HS-5 (cell line): ENCODE data around the gene CPS1.

Experiments
- DNase-seq: peaks from one replicate; pipeline ENCODE4 v3.0.0-alpha.2; 2012; ENCODE audit warnings: low read depth

CPS1 gene

DNA sequence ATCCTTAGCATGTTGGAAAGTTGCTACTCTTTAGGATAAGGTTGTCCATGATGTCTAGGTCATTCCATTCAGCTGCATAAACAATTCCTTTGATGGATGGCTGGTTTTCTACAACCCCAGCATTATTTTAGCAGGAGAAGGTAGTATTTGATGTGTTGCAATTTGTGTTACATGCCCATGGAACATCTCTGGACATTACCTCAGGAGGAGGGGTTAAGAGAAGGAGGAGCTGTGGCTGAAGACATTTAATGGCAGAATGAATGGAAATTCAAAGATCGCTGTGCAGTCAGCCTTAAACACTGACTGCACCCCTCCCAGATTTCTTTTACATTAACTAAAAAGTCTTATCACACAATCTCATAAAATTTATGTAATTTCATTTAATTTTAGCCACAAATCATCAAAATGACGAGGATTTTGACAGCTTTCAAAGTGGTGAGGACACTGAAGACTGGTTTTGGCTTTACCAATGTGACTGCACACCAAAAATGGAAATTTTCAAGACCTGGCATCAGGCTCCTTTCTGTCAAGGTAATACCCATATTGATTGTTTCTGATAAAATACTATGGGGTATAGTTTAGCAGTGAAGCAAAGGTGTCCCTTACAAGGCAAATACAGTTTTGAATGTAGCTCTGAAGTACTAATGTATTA, at the start of gene CPS1:
TSS of gene CPS1 (plus strand) at position 271 of the 652 bp plus-strand sequence. CDS start at position 406, 135 bp downstream.
- DNase-seq = no peak

DNA sequence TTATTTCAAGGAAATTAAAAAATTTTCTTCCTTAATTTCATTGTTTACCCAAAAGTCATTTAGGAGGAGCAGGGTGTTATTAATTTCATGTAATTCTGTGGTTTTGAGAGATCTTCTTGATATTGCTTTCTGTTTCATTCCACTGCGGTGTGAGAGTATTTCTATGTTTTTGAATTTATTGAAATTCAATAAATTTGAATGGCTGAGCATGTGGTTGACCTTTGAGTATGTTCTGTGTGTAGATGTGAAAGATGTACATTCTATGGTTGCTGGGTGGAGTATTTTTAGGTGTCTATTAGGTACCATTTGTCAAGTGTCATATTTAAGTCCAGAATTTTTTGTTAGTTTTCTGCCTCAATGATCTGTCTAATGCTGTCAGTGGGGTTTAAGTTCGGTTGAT, 40.5 kb upstream of the CPS1 start:
- no peak for DNase-seq

DNA sequence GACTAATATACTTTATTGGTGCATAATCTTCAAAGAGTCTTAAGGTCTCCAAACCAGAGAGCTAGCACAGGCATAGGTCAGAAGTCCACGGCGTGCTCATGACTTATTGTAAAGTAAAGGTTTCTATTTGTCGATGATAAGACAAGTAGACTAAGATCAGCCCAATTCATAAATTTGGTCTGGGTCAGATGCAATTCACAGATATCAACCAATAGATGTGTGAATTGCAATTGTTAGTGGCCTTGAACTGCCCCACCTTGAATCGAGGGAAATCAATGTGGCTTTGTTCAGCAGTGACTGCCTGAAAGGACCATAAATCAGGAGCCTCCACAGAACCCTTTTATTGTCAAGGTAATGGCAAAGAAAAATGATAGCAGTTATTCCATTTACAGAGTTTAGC, 39.1 kb upstream of the CPS1 start:
- DNase-seq = no peak

DNA sequence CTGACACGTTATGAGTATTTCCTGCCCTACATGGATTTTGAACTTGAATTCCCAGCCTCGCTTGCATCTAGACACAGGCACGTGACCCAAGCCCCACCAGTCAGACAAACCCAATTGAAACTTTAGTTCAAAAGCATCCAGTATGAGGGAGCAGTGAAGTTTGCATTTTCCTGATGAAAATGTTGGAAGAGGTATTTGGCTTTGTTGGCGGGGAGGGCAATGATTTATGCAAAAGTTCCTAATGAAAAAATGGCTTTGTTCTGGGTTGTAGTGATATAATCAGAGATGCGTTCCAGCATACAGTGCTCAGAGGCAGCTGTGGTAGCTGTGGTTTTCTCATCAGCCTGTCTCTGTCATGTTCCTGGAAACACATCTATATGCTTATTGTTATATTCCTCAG, 36.8 kb upstream of the CPS1 start:
- DNase-seq = no peak

GRCh38 chr2:210522399-210522798, 34.0 kb upstream of the CPS1 start:
- no peak for DNase-seq

GRCh38 chr2:210523650-210524289, 32.6 kb upstream of the CPS1 start:
- DNase-seq = no peak

DNA sequence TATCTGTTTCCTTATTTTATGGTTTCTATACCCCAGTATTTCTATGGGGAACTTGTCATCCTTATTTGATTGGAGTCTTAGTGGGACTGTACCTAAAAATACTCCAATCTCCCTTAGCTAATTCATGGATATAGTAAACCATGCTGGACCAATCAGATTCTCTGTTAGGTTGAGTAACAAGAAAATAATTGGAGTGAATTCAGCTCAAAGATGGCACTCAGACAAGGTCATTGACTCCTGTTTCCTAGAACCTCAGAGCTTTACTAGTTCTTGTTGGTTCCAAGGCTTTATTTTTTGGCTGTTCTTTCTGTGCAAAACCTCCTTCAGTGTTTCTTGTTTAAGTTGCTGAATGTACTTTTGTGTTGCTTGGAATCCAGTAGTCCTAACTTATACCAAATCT, 31.9 kb upstream of the CPS1 start:
- DNase-seq = no peak

DNA sequence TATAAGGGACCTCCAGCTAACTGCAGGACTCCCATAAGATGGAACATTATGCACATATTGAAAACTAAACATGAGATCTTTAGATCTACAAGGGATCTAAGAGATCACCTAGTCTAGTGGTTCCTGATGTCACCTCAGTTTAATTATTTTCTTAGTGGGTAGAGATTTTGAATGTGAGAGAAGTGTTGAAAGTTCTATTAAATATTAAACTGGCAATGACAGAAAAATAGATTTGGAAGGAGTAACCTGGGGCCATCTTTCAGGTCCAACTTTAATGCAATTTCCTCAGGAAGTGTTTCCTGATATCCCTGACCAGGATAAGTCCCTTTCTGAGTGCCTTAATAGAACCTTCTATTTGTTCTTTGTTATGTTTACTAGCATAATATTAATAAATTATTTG, 29.1 kb upstream of the CPS1 start:
- no peak for DNase-seq

GRCh38 chr2:210528716-210529115, 27.7 kb upstream of the CPS1 start:
- DNase-seq = no peak

DNA sequence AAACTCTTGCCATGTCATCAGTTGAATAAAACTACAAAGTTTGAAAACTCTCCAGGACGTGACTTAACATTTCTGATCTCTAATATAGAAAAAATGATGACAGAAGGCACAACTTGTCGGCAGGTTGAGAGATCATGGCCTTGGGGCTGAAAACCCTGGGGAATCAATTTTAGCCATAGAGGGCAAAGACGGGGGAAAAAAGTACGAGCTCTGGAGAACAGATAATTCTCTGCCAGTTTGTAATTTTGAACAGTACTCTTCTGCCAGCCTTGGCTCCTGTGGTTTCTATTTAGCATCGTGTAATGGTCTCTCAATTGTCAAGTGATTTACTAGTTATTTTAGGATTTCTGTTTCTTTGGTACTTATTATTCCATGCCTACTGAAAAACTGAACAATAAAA, 25.3 kb upstream of the CPS1 start:
- DNase-seq = no peak

DNA sequence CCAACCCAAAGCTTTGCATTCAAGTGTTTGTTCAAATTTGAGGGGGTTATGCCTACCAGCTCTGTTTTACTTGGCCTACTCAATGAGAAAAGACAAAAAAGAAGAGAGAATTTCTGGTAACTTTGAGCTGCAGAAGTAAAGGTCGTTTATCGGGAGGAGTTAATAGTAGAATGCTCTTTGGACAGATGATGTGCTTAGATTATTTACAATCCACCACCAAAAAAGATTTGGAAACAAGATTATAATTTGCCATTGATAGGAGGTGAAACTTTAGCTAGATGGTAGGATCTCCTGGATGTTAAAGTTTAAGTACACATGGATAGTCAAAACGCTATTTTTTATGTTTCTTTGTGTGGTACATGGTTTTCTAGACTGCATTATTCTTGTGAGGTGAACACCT, 24.9 kb upstream of the CPS1 start:
- DNase-seq = no peak

DNA sequence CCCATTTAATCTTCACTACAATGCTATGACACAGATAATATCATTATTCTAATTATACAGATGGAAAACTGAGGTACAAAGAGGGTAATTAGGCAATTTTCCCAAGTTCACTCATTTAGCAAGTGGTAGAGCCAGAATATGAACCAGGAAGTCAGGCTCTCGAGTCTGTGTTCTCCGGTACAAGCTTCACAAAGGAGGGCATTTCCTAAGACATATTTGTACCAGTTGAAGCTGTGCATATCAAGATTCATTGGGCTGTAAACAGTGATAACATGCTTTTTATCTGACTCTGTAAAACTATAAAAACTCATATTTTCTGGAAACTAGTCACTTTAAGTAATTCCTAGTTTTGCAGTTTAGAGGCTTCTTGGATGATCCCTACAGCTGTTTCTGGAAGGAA, 23.0 kb upstream of the CPS1 start:
- no peak for DNase-seq

DNA sequence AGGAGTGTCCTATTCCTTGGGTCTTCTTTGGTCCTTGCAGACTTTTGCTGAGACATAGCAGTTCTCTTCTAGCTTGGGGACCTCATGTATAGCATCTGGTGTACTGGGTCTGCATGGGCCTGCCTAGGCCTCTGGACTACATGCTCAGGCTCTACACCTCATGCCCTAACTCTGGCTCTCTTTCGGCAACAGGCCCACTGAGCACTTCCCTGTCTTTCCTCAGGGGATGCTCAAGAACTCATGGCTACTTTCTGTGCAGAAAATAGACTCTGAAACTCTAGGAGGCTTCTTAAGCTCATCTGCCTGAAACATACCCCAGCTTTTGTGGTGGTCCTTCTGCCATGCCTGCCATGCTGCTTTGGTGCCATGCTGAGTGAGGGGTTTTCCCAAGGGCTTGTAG, 21.5 kb upstream of the CPS1 start:
- DNase-seq = no peak

DNA sequence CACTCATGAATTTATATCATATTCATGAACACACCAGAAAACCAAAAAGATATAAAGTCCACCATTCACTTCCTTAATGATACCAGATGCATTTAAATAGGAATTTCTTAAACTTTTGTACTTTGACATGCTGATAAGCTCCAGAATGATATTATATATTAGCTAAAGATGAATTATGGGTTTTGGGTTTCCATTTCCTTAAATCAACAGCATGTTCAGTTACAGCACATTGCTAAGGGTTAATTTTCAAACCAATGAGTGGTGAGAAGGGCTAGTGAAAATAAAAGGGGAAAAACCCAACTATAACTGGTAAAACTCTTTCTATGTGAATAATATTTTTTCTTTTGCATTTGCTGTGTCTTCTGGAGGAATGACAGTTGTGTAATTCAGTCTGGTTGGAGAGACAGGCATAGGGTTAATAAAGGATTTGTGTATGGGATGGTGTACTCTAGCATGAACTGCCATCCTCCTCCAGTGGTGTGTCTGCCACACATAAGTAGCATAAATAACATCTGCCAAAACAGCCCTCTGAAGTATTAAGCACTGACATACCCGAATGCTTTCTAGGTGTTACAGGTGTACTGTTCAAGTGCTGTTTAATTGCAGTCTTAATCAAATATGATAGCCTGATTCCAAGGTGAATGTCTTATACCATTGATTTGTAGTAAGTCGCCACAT, 19.3 kb upstream of the CPS1 start:
- DNase-seq = no peak

DNA sequence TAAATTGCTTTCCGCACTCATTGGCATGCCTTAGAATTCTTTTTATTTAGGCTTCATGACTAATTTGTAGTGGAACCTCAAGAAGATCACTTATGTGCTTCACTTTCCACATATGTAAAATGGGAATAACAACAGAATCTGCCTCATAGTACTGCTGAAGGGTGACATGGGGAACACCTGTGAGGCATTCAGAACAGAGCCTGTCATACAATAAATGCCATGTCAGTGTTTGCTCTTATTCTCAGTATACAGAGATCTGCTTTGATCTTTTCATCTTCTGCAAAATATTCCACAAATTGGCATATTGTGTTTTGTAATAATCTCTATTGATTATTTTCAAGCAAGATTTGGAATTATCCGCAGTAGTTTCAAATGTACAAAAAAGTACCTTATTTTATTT, 17.4 kb upstream of the CPS1 start:
- DNase-seq = no peak

- no peak for DNase-seq
These were observed 16.6 kb upstream of the CPS1 start for GRCh38 chr2:210539578-210540416.

- no peak for DNase-seq
These were observed 15.9 kb upstream of the CPS1 start for GRCh38 chr2:210540471-210540870.

- DNase-seq = no peak
These were observed 15.5 kb upstream of the CPS1 start for GRCh38 chr2:210540900-210541289.

GRCh38 chr2:210541290-210541902, 15.0 kb upstream of the CPS1 start:
- peak; percentile 11 for DNase-seq

- DNase-seq = no peak
These were observed 12.3 kb upstream of the CPS1 start for GRCh38 chr2:210544007-210544590.

DNA sequence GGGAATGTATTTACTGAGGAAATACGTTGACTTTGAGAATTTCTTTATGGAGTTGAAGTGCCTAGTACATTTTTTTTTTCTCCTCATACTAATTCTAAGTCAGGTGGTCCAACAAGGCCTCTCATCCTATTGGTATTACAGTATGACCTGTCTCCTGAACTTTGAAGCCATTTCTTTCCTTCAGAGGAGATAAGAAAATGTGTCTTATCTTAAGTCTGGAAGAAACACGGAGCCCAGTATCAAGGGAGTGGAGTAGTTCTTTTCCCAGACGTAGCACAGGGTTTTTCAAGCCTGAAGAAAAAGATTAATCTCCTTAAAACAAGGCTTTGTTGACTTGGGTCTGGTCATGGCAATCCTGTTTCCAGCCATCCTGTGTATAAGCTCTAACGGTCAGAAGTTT, 11.6 kb upstream of the CPS1 start:
- no peak for DNase-seq
